Measurements from ENCODE around the gene PHLPP1.

Gene PHLPP1

DNA sequence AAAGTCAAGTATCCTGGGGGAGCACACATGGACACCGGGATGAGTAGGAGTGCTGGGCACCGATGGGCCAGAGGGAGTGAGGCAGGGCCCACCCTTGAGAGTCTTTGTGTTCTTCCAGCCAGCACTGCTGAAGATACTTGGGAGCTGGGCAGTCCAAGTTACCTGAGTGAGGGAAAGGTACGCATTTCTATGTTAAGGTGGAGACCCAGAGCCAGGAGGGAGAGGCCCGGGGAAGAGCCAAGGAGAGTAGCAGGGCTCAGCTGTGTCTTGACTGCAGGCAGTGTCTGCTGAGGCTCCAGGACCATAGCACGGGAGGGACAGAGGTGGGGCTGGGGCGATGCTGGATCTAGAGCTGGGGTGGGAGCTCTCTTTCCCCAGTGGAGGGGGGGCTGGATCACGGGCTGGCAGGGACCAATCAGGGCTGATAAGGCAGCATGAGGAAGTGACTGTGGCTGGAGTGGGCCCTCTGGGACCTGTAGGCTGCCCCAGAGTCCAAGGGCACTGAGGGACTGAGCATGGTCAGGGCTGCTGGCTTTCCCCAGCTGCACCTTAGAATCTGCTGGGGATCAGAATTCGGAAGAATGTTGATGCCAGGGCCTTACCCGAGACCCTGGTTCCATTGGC is 289.2 kb downstream of the PHLPP1 start:
- no peak for DNase-seq (ENCODE audit: low read depth)
- TF ChIP-seq, protein P1, sequence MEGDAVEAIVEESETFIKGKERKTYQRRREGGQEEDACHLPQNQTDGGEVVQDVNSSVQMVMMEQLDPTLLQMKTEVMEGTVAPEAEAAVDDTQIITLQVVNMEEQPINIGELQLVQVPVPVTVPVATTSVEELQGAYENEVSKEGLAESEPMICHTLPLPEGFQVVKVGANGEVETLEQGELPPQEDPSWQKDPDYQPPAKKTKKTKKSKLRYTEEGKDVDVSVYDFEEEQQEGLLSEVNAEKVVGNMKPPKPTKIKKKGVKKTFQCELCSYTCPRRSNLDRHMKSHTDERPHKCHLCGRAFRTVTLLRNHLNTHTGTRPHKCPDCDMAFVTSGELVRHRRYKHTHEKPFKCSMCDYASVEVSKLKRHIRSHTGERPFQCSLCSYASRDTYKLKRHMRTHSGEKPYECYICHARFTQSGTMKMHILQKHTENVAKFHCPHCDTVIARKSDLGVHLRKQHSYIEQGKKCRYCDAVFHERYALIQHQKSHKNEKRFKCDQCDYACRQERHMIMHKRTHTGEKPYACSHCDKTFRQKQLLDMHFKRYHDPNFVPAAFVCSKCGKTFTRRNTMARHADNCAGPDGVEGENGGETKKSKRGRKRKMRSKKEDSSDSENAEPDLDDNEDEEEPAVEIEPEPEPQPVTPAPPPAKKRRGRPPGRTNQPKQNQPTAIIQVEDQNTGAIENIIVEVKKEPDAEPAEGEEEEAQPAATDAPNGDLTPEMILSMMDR (IDR thresholded peaks at IDR 0.05; ENCODE audit: insufficient read depth, low read depth, low read length, missing control alignments), result no peak
- H3K4me3 ChIP-seq (ENCODE audit: low read depth, low read length), result no peak overlapping the region

DNA sequence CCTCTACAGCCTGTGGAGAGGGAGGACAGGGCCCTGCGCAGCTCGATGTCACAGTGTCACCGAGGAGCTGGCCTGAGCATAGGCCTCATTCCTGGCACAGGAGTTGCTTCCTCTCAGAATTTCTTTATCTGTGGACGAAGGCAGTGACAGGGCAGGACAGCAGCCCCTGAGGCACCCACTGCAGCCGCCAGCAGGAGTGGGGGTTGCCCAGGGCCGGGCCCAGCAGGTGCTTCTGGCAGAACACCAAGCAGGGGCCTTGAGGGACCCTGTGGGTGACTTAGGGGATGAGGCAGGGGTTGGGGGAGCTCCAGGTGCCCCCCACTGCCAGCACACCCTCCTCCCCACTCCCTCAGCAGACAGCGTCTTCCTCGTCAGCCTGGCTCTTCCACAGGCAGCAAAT is 290.0 kb downstream of the PHLPP1 start:
- no peak overlapping the region for H3K4me3 ChIP-seq (ENCODE audit: low read depth, low read length)
- TF ChIP-seq, protein P1 (IDR thresholded peaks at IDR 0.05; ENCODE audit: insufficient read depth, low read depth, low read length, missing control alignments), result no peak
- no peak for DNase-seq (ENCODE audit: low read depth)

DNA sequence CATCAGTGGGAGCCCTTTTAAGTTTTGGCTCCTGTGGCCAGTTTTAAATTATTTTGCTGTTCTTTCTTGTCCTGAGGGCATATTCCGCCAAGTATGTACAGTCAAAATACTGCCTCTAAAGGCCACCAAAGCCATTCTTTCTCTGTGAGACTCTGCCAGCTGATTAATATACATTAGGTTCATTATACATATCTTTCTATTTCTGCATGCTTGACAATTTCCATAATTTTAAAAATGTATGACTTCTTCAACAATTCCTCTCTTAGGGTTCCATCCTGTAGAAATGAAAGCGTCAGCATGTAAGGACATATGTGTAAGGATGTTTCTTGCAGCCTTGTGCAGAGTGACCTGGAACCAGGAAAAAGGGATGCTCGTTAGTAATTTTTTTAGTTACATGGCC is 291.9 kb downstream of the PHLPP1 start:
- TF ChIP-seq, protein P1 (IDR thresholded peaks at IDR 0.05; ENCODE audit: insufficient read depth, low read depth, low read length, missing control alignments), result no peak
- no peak overlapping the region for H3K4me3 ChIP-seq (ENCODE audit: low read depth, low read length)
- no peak for DNase-seq (ENCODE audit: low read depth)

DNA sequence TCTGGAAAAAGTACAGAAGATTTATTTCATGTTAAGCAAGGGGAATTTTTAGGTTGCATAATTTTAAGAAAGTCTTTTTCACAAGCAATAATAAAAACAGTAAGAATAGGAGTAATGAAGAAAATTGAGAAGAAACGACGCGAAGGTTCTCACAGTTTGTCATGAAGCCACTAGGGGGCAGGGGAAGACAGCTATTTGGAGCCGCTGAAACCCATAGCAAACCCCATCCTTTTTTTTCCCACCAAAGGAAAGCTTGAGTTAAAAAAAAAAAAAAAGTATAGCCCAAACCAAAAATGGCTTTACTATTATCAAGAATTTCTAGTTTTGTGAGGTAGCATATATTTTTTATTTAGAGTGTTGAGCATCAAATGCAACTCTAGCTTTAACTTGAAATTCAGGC is 300.9 kb downstream of the PHLPP1 start:
- peak; percentile 72 for DNase-seq (ENCODE audit: low read depth)
- TF ChIP-seq, protein P1 (IDR thresholded peaks at IDR 0.05; ENCODE audit: insufficient read depth, low read depth, low read length, missing control alignments), result peak; percentile 76
- H3K4me3 ChIP-seq (ENCODE audit: low read depth, low read length), result no peak overlapping the region

DNA sequence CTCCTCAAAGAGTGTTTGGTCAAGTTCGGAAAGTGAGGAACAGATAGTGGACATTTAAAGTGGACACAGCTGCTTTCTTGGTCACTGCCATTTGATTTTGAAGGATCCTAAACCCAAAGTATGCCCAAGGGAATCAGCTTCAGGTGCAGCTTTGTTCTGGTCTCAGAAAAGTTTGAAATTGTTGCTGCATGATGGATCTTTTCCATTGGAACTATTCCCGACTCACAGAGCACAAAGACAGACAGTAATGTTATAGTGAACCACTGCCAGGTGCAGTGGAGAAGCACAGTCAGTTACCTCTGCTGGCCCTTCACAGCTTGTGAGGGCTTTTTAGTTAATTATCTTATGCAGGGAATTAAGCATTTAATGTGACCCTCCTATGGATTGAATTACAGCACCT is 301.7 kb downstream of the PHLPP1 start:
- no peak for DNase-seq (ENCODE audit: low read depth)
- H3K4me3 ChIP-seq (ENCODE audit: low read depth, low read length), result no peak overlapping the region
- TF ChIP-seq, protein P1 (IDR thresholded peaks at IDR 0.05; ENCODE audit: insufficient read depth, low read depth, low read length, missing control alignments), result no peak

DNA sequence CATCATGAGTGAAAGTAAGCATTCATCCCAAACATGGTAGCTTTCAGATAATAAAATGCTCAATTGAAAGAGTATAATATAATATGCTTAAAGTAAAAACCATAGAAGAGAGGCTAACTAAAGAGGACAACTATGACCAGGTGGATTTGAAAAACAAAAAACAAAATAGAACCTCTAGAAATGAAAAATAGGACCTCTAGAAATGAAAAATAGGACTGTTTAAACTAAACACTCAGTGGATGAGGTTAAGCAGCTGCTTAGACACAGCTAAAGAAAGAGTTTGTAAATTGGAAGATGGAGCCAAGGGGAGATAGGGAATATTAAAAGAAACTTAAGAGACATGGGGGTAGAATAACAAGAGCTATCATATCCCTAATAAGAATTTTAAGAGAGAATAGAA is 302.6 kb downstream of the PHLPP1 start:
- no peak for DNase-seq (ENCODE audit: low read depth)
- H3K4me3 ChIP-seq (ENCODE audit: low read depth, low read length), result no peak overlapping the region
- TF ChIP-seq, protein P1 (IDR thresholded peaks at IDR 0.05; ENCODE audit: insufficient read depth, low read depth, low read length, missing control alignments), result no peak

DNA sequence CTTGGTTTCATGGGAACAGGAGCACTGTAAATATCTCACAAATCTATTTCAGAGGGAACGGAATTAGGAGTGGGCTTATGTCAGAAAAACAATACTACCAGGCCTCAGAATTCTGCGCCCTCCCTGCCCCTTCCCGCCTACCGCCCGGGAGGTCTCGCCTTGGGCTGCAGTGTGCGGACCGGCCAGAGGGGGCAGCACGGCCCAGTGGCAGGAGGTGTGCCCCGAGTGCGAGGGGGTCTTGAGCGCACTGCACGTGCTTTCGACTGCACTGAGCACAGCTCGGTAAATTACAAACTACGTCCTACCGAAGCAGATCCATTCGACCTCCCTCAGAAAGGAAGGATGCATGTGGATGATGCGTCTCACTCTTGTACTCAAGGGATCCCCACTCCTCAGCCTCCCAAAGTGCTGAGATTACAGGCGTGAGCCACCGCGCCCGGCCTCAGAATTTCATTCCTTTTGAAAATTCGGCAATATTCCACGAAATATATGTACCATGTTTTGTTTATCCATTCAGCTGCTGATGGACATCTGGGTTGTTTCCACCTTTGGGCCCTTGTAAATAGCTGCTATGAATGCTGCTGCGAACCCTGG is 307.2 kb downstream of the PHLPP1 start:
- TF ChIP-seq, protein P1 (IDR thresholded peaks at IDR 0.05; ENCODE audit: insufficient read depth, low read depth, low read length, missing control alignments), result peak; percentile 31
- no peak for DNase-seq (ENCODE audit: low read depth)
- H3K4me3 ChIP-seq (ENCODE audit: low read depth, low read length), result no peak overlapping the region

Data from GM12865 (cell line).